ENCODE results near the gene RAB5B. TPM values are rescaled to one million over a fixed set of nuclear protein-coding genes. Genes with fewer than 3 reads are reported as not detected.

The RAB5B gene
- polyA plus RNA-seq, 1 donor (not counting 4 experiments of a cell fraction or from before 2014, with no cell fraction given) = 138 TPM

GRCh38 chr12:56040151-56040550, 66.3 kb downstream of the RAB5B start:
- DNase-seq (ENCODE audit: low read depth, low spot score) (no peak), FAIRE-seq (no peak)
- dilution Hi-C loops (cut with MboI; ENCODE audit: extremely low pct_ligation_motif_present, low sequenced_read_pairs) = no loop called here
- Histone ChIP-seq H3K79me2 (ENCODE audit: control insufficient read depth, insufficient read depth, low read length) (peaks cover 22% of the 10 kb centered on the region), H3K9me3 (ENCODE audit: control insufficient read depth, low read depth, low read length) (no peaks in the 10 kb centered on the region), H3K9me1 (ENCODE audit: control insufficient read depth, extremely low read depth, insufficient read depth, low read length) (no peaks in the 10 kb centered on the region), H3K4me3 (ENCODE audit: control insufficient read depth in 2 of 3, extremely low read depth in 1 of 3, insufficient read depth in 2 of 3, low read depth in 1 of 3, low read length in 3 of 3) (no peak overlapping the region), H3K27me3 (ENCODE audit: control insufficient read depth, extremely low read depth, insufficient read depth, low read length) (no peaks in the 10 kb centered on the region), H4K20me1 (ENCODE audit: control insufficient read depth, extremely low read depth, insufficient read depth, low read length) (peaks cover 2% of the 10 kb centered on the region), H3K4me2 (ENCODE audit: control insufficient read depth, extremely low read depth, insufficient read depth, low read depth, low read length) (no peak overlapping the region), H3K9ac (ENCODE audit: control insufficient read depth, extremely low read depth, insufficient read depth, low read length) (no peak overlapping the region), H2AFZ (ENCODE audit: control insufficient read depth, low read length) (no peak overlapping the region), H3K36me3 (ENCODE audit: control insufficient read depth in 2 of 2, extremely low read depth in 1 of 2, insufficient read depth in 2 of 2, low read length in 2 of 2) (peaks cover 8 to 18% of the 10 kb centered on the region in 2 experiments), H3K4me1 (ENCODE audit: control insufficient read depth, extremely low read depth, insufficient read depth, low read length) (peaks cover 18% of the 10 kb centered on the region), H3K27ac (ENCODE audit: control insufficient read depth, insufficient read depth, low read length) (no peak overlapping the region)
- no peak for TF ChIP-seq CTCF (optimal IDR thresholded peaks at IDR 0.05 in 1 of 3, IDR thresholded peaks at IDR 0.05 in 1 of 3, conservative IDR thresholded peaks at IDR 0.05 in 1 of 3; ENCODE audit: extremely low read depth in 1 of 3, insufficient read depth in 2 of 3, low read length in 3 of 3)
- TF ChIP-seq EZH2 (IDR thresholded peaks at IDR 0.05; ENCODE audit: low read length) = no peak

GRCh38 chr12:56040963-56041551, 67.2 kb downstream of the RAB5B start:
- H3K27ac ChIP-seq (ENCODE audit: control insufficient read depth, insufficient read depth, low read length) = peak overlapping the region; percentile 45
- peak overlapping the region; percentile 85 for H2AFZ ChIP-seq (ENCODE audit: control insufficient read depth, low read length)
- H3K9me3 ChIP-seq (ENCODE audit: control insufficient read depth, low read depth, low read length) = no peaks in the 10 kb centered on the region
- DNase-seq (ENCODE audit: low read depth, low spot score) = no peak
- dilution Hi-C loops (cut with MboI; ENCODE audit: extremely low pct_ligation_motif_present, low sequenced_read_pairs) = no loop called here
- TF ChIP-seq CTCF (optimal IDR thresholded peaks at IDR 0.05 in 1 of 3, IDR thresholded peaks at IDR 0.05 in 1 of 3, conservative IDR thresholded peaks at IDR 0.05 in 1 of 3; ENCODE audit: extremely low read depth in 1 of 3, insufficient read depth in 2 of 3, low read length in 3 of 3) (no peak), EZH2 (IDR thresholded peaks at IDR 0.05; ENCODE audit: low read length) (no peak)
- H3K9ac ChIP-seq (ENCODE audit: control insufficient read depth, extremely low read depth, insufficient read depth, low read length) = peak overlapping the region; percentile 65
- peaks cover 22% of the 10 kb centered on the region for H3K79me2 ChIP-seq (ENCODE audit: control insufficient read depth, insufficient read depth, low read length)
- no peaks in the 10 kb centered on the region for H3K27me3 ChIP-seq (ENCODE audit: control insufficient read depth, extremely low read depth, insufficient read depth, low read length)
- H3K4me3 ChIP-seq (ENCODE audit: control insufficient read depth in 2 of 3, extremely low read depth in 1 of 3, insufficient read depth in 2 of 3, low read depth in 1 of 3, low read length in 3 of 3) = peak overlapping the region; percentile 33 to 70 (median 67)
- H4K20me1 ChIP-seq (ENCODE audit: control insufficient read depth, extremely low read depth, insufficient read depth, low read length) = peaks cover 2% of the 10 kb centered on the region
- H3K36me3 ChIP-seq (ENCODE audit: control insufficient read depth in 2 of 2, extremely low read depth in 1 of 2, insufficient read depth in 2 of 2, low read length in 2 of 2) = peaks cover 8 to 22% of the 10 kb centered on the region in 2 experiments
- H3K4me2 ChIP-seq (ENCODE audit: control insufficient read depth, extremely low read depth, insufficient read depth, low read depth, low read length) = peak overlapping the region; percentile 87
- peaks cover 18% of the 10 kb centered on the region for H3K4me1 ChIP-seq (ENCODE audit: control insufficient read depth, extremely low read depth, insufficient read depth, low read length)
- no peaks in the 10 kb centered on the region for H3K9me1 ChIP-seq (ENCODE audit: control insufficient read depth, extremely low read depth, insufficient read depth, low read length)
- no peak for FAIRE-seq

All from keratinocyte (primary cell).